AG09309 (cell line): Measurements from ENCODE around the gene NPC1L1.

Source experiments
- DNase-seq: peaks from one replicate; pipeline ENCODE4 v3.0.0-alpha.2; 2010; ENCODE audit warnings: low read depth
- H3K4me3 ChIP-seq: 2 replicates; pipeline ENCODE4 v1.5.1; 2011; ENCODE audit warnings: mild to moderate bottlenecking, low read depth, low read length, moderate library complexity; ENCODE audit not compliant: control insufficient read depth
- TF ChIP-seq, protein P1 (sequence below): IDR thresholded peaks from 2 replicates; pipeline ENCODE4 v1.5.1; 2011; ENCODE audit warnings: mild to moderate bottlenecking, low read depth, low read length, inconsistent platforms; ENCODE audit not compliant: insufficient read depth, control insufficient read depth; ENCODE audit errors: missing control alignments

The NPC1L1 gene

DNA sequence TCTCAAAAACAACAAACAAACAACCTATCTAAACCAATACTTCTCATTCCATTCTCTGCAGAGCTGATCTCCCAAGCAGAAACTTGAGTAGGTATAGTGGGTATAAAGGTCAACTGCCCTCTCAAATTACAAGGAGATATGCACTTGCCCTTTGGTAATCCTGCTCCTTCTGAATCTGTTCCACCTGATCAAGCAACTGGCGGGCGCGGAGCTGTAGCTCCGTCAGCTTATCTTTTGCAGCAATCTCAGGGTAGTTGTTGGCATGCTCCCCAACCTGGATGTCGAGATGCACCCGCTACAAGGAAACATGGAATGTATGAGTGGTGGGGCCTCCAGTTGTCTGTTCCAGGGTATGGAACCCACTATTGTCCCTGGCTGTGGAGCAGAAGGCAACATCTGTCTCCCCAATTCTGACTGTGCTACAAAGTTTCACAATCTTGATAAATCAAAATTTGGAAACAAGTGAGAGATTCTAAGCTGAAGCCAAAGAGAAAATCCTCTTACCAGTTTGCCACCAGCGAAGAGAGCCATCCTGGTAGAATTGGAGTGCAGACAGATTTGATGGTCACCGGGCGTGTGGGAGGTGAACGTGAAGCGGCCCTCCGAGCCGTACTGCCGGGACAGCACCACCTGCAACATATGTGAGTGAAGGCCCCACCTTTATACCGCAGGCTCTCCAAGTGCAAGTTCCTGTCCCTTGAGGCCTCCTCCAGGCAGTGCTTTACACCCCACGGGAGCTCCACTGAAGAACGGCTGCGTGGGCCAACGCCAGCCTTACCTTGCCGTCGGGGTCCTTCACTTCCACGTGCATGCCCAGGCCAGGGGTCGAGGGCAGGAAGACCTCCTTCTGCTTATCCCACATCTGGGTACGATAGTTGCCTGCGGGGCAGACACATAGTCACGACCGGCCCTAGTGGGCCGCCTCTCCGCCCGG, 40.1 kb upstream of the NPC1L1 start:
- H3K4me3 ChIP-seq: peak overlapping the region; percentile 88
- no peak for DNase-seq
- TF ChIP-seq, protein P1, sequence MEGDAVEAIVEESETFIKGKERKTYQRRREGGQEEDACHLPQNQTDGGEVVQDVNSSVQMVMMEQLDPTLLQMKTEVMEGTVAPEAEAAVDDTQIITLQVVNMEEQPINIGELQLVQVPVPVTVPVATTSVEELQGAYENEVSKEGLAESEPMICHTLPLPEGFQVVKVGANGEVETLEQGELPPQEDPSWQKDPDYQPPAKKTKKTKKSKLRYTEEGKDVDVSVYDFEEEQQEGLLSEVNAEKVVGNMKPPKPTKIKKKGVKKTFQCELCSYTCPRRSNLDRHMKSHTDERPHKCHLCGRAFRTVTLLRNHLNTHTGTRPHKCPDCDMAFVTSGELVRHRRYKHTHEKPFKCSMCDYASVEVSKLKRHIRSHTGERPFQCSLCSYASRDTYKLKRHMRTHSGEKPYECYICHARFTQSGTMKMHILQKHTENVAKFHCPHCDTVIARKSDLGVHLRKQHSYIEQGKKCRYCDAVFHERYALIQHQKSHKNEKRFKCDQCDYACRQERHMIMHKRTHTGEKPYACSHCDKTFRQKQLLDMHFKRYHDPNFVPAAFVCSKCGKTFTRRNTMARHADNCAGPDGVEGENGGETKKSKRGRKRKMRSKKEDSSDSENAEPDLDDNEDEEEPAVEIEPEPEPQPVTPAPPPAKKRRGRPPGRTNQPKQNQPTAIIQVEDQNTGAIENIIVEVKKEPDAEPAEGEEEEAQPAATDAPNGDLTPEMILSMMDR: no peak

DNA sequence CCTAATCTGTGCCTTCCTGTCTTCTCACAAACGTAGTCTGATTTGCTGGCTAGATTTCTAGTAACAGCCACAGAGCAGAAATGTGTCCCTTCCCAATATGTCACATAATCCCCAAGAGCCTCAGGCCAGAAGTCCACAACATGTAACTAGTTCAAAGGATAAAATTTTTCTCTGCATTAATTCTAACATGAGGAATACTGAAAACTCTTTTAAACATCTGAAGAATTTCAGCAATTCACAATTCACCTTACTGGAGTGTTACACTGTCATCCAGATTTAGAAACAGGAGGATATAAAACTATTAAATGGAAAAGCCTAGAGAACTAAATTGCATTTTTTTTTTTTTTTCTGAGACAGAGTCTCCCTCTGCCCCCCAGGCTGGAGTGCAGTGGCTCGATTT, 35.1 kb upstream of the NPC1L1 start:
- no peak for DNase-seq

DNA sequence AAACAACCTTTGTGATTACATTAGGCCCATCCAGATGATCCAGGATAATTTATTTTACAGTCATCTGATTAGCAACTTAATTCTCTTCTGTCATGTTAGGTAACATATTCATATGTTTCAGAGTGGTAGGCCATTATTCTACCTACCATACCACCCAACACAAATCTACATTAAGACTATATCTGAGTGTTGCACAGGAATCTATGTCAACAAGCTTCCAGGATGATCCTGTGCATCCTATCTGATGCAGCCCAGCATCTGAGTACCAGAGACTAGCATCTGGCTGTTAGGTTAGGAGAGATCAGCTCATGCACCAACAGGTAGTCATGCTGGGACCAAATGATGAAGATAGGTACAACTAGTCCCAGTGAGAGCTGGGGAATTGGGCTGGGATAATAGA, 33.9 kb upstream of the NPC1L1 start:
- no peak for DNase-seq
- H3K4me3 ChIP-seq: no peak overlapping the region
- TF ChIP-seq, protein P1: no peak

More for the DNA sequence above, 35.1 kb upstream of the NPC1L1 start:
- TF ChIP-seq, protein P1: no peak
- H3K4me3 ChIP-seq: no peak overlapping the region

DNA sequence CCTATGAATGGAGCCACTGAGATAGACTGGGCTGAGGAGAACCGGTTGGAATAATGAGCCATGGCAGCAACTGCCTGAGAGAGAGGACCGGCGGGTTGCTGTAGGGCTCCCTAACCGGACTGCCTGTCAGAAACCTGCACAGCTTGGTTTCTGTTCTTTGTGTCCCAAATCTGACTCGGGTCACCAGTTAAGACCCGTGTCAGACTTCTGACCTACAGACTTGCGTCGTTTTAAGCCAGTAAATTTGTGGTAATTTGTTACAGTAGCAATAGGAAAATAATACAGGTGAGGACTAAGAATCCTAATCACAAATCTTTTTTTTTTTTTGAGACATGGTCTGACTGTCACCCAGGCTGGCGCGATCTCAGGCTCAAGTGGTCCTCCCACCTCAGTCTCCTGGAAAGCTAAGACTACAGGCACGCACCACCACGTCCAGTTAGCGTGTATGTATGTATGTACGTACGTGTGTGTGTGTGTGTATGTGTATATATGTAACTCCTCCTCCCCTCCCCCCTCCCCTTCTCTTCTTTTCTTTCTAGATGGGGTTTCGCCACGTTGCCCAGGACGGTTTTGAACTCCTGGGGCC, 33.2 kb upstream of the NPC1L1 start:
- peak overlapping the region; percentile 88 for H3K4me3 ChIP-seq
- DNase-seq: no peak
- TF ChIP-seq, protein P1: no peak

DNA sequence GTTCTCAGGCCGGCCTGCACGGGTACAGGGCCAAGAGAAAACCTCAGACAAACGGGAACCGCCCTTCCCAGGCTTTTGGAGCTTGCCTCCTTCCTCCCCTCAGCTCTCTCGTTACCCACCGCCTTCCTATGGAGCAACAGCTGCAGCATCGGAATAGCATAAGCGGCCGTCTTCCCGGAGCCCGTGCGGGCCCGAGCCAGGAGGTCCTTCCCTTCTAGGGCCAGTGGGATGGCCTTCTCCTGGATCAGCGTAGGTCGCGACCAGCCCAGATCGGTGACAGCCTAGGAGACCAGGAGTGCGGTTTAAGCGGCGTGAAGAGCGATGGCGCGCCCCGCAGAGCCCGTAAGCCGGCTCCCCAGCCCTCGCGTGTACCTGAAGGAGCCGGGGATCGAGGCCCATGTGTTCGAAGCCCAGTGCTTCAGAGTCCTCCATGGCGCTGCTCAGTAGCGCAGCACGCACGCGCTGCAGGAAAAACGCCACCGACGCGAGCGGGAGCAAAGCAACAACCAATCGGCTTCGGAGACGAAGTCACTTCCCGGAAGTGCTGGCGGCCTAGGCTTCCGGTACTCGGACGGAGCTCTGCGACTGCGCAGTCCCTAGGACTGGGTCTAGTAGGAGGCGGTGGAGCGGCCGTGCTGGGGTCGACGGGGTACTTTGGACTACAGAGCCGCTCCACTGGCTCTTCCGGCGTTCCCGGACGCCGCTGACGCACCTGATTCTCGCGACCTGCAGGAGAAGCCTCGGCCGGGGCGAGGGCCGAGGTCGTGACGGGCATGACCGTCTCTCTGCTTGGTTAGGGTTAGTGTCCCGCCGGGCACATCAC, 32.5 kb upstream of the NPC1L1 start, which contains the start of gene DDX56:
DDX56 (minus strand) TSS at position 445 of the 823 bp plus-strand sequence; CDS start at position 432, 13 bp downstream.
- peak within 1 kb of the TSS; percentile 88 for H3K4me3 ChIP-seq
- peak; percentile 69 for DNase-seq
- TF ChIP-seq, protein P1: no peak

DNA sequence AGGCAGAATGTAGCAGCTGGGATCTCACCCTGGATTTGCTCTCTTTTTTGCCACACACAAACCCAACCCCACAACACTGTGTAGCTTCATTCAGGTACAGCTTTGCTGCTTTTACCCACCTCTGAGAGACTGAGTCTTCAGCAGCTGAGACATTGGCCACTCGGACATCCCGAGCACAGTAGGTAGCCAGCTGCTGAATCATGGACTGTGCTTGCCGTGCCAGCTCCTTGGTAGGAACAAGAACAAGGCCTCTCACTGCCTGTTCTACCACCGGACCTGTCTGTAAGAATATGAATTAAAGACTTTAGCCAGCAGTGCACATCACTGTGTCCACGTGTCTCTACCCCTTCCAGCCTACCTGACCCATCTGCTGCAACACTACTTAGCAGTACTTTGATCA, 31.6 kb upstream of the NPC1L1 start:
- peak overlapping the region; percentile 88 for H3K4me3 ChIP-seq
- DNase-seq: no peak
- TF ChIP-seq, protein P1: no peak
